Small intestine (tissue), 16 donors: Measurements from ENCODE around the gene RFX2. TPM values are rescaled to one million over a fixed set of nuclear protein-coding genes. Genes with fewer than 3 reads are reported as not detected.

Source experiments
- DNase-seq, 2 donors: peaks; one replicate each; pipeline versions ENCODE4 v3.0.0 to v3.0.0-alpha.2; 2013
- FAIRE-seq: peaks from 2 replicates; lab custom pipeline; 2012; peaks lifted over from hg19 to GRCh38; lab: Jason Lieb, UNC
- H3K27ac ChIP-seq, 3 donors: one replicate each; pipeline ENCODE4 v1.5.1; 2013; ENCODE audit warnings: low read length in 2 of 3, mild to moderate bottlenecking in 2 of 3, control low read depth in 1 of 3, inconsistent platforms in 1 of 3, low read depth in 1 of 3, moderate library complexity in 1 of 3
- H3K27me3 ChIP-seq, 3 donors: one replicate each; pipeline ENCODE4 v1.6.1; 2013; ENCODE audit warnings: low read length in 3 of 3, inconsistent platforms in 1 of 3; ENCODE audit not compliant: control insufficient read depth in 3 of 3, insufficient read depth in 3 of 3
- H3K36me3 ChIP-seq, 3 donors: one replicate each; pipeline ENCODE4 v1.6.1; 2013; ENCODE audit warnings: low read length in 3 of 3, inconsistent platforms in 1 of 3, low read depth in 1 of 3, mild to moderate bottlenecking in 1 of 3, moderate library complexity in 1 of 3; ENCODE audit not compliant: control insufficient read depth in 3 of 3, insufficient read depth in 2 of 3
- H3K4me1 ChIP-seq, 3 donors: one replicate each; pipeline ENCODE4 v1.6.1; 2013; ENCODE audit warnings: low read length in 2 of 3, inconsistent platforms in 1 of 3, low read depth in 1 of 3, mild to moderate bottlenecking in 1 of 3, moderate library complexity in 1 of 3; ENCODE audit not compliant: control insufficient read depth in 3 of 3, insufficient read depth in 2 of 3
- H3K4me3 ChIP-seq, 3 donors: one replicate each; pipeline ENCODE4 v1.5.1; 2013; ENCODE audit warnings: low read length in 3 of 3, control low read depth in 1 of 3, inconsistent platforms in 1 of 3, low read depth in 1 of 3, mild to moderate bottlenecking in 1 of 3, moderate library complexity in 1 of 3
- H3K9me3 ChIP-seq, 2 donors: one replicate each; pipeline ENCODE4 v1.6.1; 2013; ENCODE audit warnings: low read depth in 1 of 2, low read length in 1 of 2; ENCODE audit not compliant: control insufficient read depth in 2 of 2, insufficient read depth in 1 of 2
- WGBS, 3 donors: extraction: QIAGEN DNeasy Blood & Tissue Kit; methylation state at CpG; one replicate each; pipeline ENCODE4 v1.1.7; 2013; 5-methylcytosine and 5-hydroxymethylcytosine counted together
- long read RNA-seq, 10 donors: transcript quantifications; one replicate each; lab custom pipeline, GENCODE V29; 2026
- polyA plus RNA-seq, 4 donors: library from polyadenylated mRNA; stranded (reverse) in 3 of 4; unstranded in 1 of 4; fragments of 200-250 nt in 3 of 4; fragments of 120-200 nt in 1 of 4; gene quantifications; one replicate each; pipeline versions ENCODE4 v1.2.1 to v1.2.3, GENCODE V29; 2013
- donor health status: healthy with polysubstance abuse.
- donor health status: control.
- donor health status: control.
- donor health status: Bipolar disorder and iron deficiency.
- donor health status: healthy.

RFX2 gene
- polyA plus RNA-seq, result 1 to 10 TPM; 1.1 to 9.1 (median 2.3) TPM
- long read RNA-seq, donor 1, result 0 reads
- long read RNA-seq, donor 2, result 0 reads
- long read RNA-seq, donor 3, partial matches to known transcripts, result 0 of 1 reads
- long read RNA-seq, donor 3, other reads (novel, unspliced or antisense), result 0 of 1 reads
- long read RNA-seq, donor 4, result 0 reads
- long read RNA-seq, donor 5, result 0 reads
- long read RNA-seq, donor 6, result 0 reads
- long read RNA-seq, donor 7, partial matches to known transcripts, result 0 of 3 reads
- long read RNA-seq, donor 7, other reads (novel, unspliced or antisense), result 0 of 3 reads
- long read RNA-seq, donor 8, result 0 reads
- long read RNA-seq, donor 9, result 0 reads
- long read RNA-seq, donor 10, partial matches to known transcripts, result 0 of 3 reads
- long read RNA-seq, donor 10, other reads (novel, unspliced or antisense), result 0 of 3 reads

- no peaks in the 10 kb centered on the region for H3K27me3 ChIP-seq
- H3K4me3 ChIP-seq, result peak within 1 kb of the TSS; percentile 64 to 73 (median 72)
- no peak for FAIRE-seq
- 0 to 1% (median 1%) methylated on average over 45 to 75 of the region's 75 CpGs for WGBS, 3 donors
- peaks cover 0 to 11% (median 10%) of the 10 kb centered on the region in 3 donors for H3K4me1 ChIP-seq
- peaks cover 0 to under 1% (median 0%) of the 10 kb centered on the region in 3 donors for H3K36me3 ChIP-seq
- peak; percentile 99 to 100 for DNase-seq
- peaks cover 0 to 4% of the 10 kb centered on the region in 2 donors for H3K9me3 ChIP-seq
- H3K27ac ChIP-seq, result peak within 1 kb of the TSS in 2 of 3 donors; percentile 75 to 84
Observed at GRCh38 chr19:6110360-6110977, at the start of gene RFX2. RFX2 (minus strand) TSS chr19:6110500; CDS start chr19:6047496, 63,004 bp downstream.

- Histone ChIP-seq H3K4me3 (no peak overlapping the region), H3K9me3 (no peaks in the 10 kb centered on the region), H3K4me1 (no peaks in the 10 kb centered on the region), H3K36me3 (no peaks in the 10 kb centered on the region), H3K27ac (no peak overlapping the region), H3K27me3 (no peaks in the 10 kb centered on the region)
- WGBS, 3 donors, result 25 to 32% (median 26%) methylated on average over 2 of the region's 2 CpGs
- FAIRE-seq, result no peak
- no peak for DNase-seq
Observed at GRCh38 chr19:6156033-6156432, 45.7 kb upstream of the RFX2 start.

- H3K27ac ChIP-seq, result no peak overlapping the region
- H3K4me1 ChIP-seq, result no peaks in the 10 kb centered on the region
- 79 to 93% (median 82%) methylated on average over 8 of the region's 8 CpGs for WGBS, 3 donors
- H3K9me3 ChIP-seq, result peaks cover 0 to 3% of the 10 kb centered on the region in 2 donors
- H3K36me3 ChIP-seq, result no peaks in the 10 kb centered on the region
- H3K4me3 ChIP-seq, result no peak overlapping the region
- FAIRE-seq (no peak), DNase-seq (no peak)
- H3K27me3 ChIP-seq, result no peaks in the 10 kb centered on the region
Observed at GRCh38 chr19:6150289-6150688, 40.0 kb upstream of the RFX2 start.

GRCh38 chr19:6141217-6141616 is 30.9 kb upstream of the RFX2 start:
- Histone ChIP-seq H3K9me3 (peaks cover 0 to 2% of the 10 kb centered on the region in 2 donors), H3K27me3 (no peaks in the 10 kb centered on the region), H3K4me1 (no peaks in the 10 kb centered on the region), H3K4me3 (no peak overlapping the region), H3K27ac (no peak overlapping the region), H3K36me3 (no peaks in the 10 kb centered on the region)
- DNase-seq (no peak), FAIRE-seq (no peak)
- WGBS, 3 donors, result 41 to 68% (median 58%) methylated on average over 1 of the region's 1 CpG

GRCh38 chr19:6138511-6138910 is 28.2 kb upstream of the RFX2 start:
- DNase-seq (no peak), FAIRE-seq (no peak)
- peaks cover 0 to 2% of the 10 kb centered on the region in 2 donors for H3K9me3 ChIP-seq
- H3K4me1 ChIP-seq, result no peaks in the 10 kb centered on the region
- H3K27me3 ChIP-seq, result no peaks in the 10 kb centered on the region
- no peak overlapping the region for H3K4me3 ChIP-seq
- no peak overlapping the region for H3K27ac ChIP-seq
- no peaks in the 10 kb centered on the region for H3K36me3 ChIP-seq
- WGBS, 3 donors, result 53 to 82% (median 55%) methylated on average over 1 to 2 of the region's 2 CpGs

- no peak for FAIRE-seq
- H3K27ac ChIP-seq, result no peak overlapping the region
- DNase-seq, result no peak
- H3K4me3 ChIP-seq, result no peak overlapping the region
- 45 to 57% (median 50%) methylated on average over 7 of the region's 7 CpGs for WGBS, 3 donors
- peaks cover 0 to 2% of the 10 kb centered on the region in 2 donors for H3K9me3 ChIP-seq
- H3K27me3 ChIP-seq, result no peaks in the 10 kb centered on the region
- H3K36me3 ChIP-seq, result no peaks in the 10 kb centered on the region
- no peaks in the 10 kb centered on the region for H3K4me1 ChIP-seq
Observed at GRCh38 chr19:6138066-6138465, 27.8 kb upstream of the RFX2 start.

GRCh38 chr19:6133231-6133630 is 22.9 kb upstream of the RFX2 start:
- Histone ChIP-seq H3K4me1 (no peaks in the 10 kb centered on the region), H3K4me3 (no peak overlapping the region), H3K9me3 (peaks cover 0 to 1% of the 10 kb centered on the region in 2 donors), H3K27me3 (no peaks in the 10 kb centered on the region), H3K36me3 (no peaks in the 10 kb centered on the region), H3K27ac (no peak overlapping the region)
- WGBS, 3 donors, result 88 to 94% (median 91%) methylated on average over 5 of the region's 5 CpGs
- DNase-seq (no peak), FAIRE-seq (no peak)

- Histone ChIP-seq H3K27me3 (no peaks in the 10 kb centered on the region), H3K9me3 (peaks cover 0 to 7% of the 10 kb centered on the region in 2 donors), H3K36me3 (no peaks in the 10 kb centered on the region), H3K4me1 (no peaks in the 10 kb centered on the region), H3K27ac (no peak overlapping the region), H3K4me3 (no peak overlapping the region)
- WGBS, 3 donors, result 91 to 94% (median 94%) methylated on average over 4 of the region's 4 CpGs
- FAIRE-seq, result no peak
- DNase-seq, result no peak
Observed at GRCh38 chr19:6132482-6132881, 22.2 kb upstream of the RFX2 start.
